HEK293T (cell line): ENCODE measurements around the gene GALNS.

Source experiments
- CTCF ChIA-PET: fragments of 350-600 bp; formaldehyde crosslinking; extraction: SDS; loops from one replicate; lab custom pipeline; 2021; ENCODE audit warnings: antibody characterized with exemption, inconsistent platforms; lab: Yijun Ruan, JAX
- POLR2A ChIA-PET: fragments of 350-600 bp; formaldehyde crosslinking; extraction: SDS; loops from one replicate; lab custom pipeline; 2020; ENCODE audit warnings: antibody characterized with exemption, inconsistent platforms; lab: Yijun Ruan, JAX
- DNase-seq: peaks from one replicate; pipeline ENCODE4 v3.0.0; 2012; ENCODE audit warnings: mixed read lengths; ENCODE audit errors: extremely low spot score
- ARNT ChIP-seq: fragments of 450-650 bp; IDR thresholded peaks from 2 replicates; pipeline ENCODE4 v1.6.1; 2017; ENCODE audit warnings: mild to moderate bottlenecking
- BHLHE40 ChIP-seq: fragments of 450-650 bp; IDR thresholded peaks from 2 replicates; pipeline ENCODE4 v1.6.1; 2016; ENCODE audit warnings: mild to moderate bottlenecking, moderate library complexity, borderline replicate concordance
- CTBP1 ChIP-seq: fragments of 450-650 bp; IDR thresholded peaks from 2 replicates; pipeline ENCODE4 v1.6.1; 2016; ENCODE audit warnings: borderline replicate concordance
- ELF4 ChIP-seq: fragments of 450-650 bp; IDR thresholded peaks from 2 replicates; pipeline ENCODE4 v1.6.1; 2017; ENCODE audit warnings: antibody characterized with exemption
- FOXA1 ChIP-seq: fragments of 450-650 bp; IDR thresholded peaks from 2 replicates; pipeline ENCODE4 v1.6.1; 2016; ENCODE audit warnings: mild to moderate bottlenecking
- FOXK2 ChIP-seq: fragments of 450-650 bp; IDR thresholded peaks from 2 replicates; pipeline ENCODE4 v1.6.1; 2016; ENCODE audit warnings: mild to moderate bottlenecking
- FOXM1 ChIP-seq: fragments of 450-650 bp; IDR thresholded peaks from 2 replicates; pipeline ENCODE4 v1.6.1; 2017; ENCODE audit warnings: mild to moderate bottlenecking, borderline replicate concordance
- HDGF ChIP-seq: fragments of 450-650 bp; IDR thresholded peaks from 2 replicates; pipeline ENCODE4 v1.6.1; 2017; ENCODE audit warnings: antibody characterized with exemption, borderline replicate concordance
- L3MBTL2 ChIP-seq: fragments of 450-650 bp; conservative IDR thresholded peaks from 2 replicates; pipeline ENCODE4 v1.6.1; 2016; ENCODE audit warnings: mild to moderate bottlenecking
- LEF1 ChIP-seq: fragments of 450-650 bp; IDR thresholded peaks from 2 replicates; pipeline ENCODE4 v1.6.1; 2017; ENCODE audit warnings: mild to moderate bottlenecking, borderline replicate concordance
- NFRKB ChIP-seq: fragments of 450-650 bp; IDR thresholded peaks from 2 replicates; pipeline ENCODE4 v1.6.1; 2016; ENCODE audit warnings: mild to moderate bottlenecking, moderate library complexity
- SP1 ChIP-seq: fragments of 450-650 bp; IDR thresholded peaks from 2 replicates; pipeline ENCODE4 v1.6.1; 2017
- SUZ12 ChIP-seq: fragments of 450-650 bp; IDR thresholded peaks from 2 replicates; pipeline ENCODE4 v1.6.1; 2016; ENCODE audit warnings: mild to moderate bottlenecking
- TARDBP ChIP-seq: fragments of 450-650 bp; IDR thresholded peaks from 2 replicates; pipeline ENCODE4 v1.6.1; 2016
- ZNF384 ChIP-seq: fragments of 450-650 bp; IDR thresholded peaks from 2 replicates; pipeline ENCODE4 v1.6.1; 2016
- TF ChIP-seq, protein P1 (sequence below): fragments of 450-650 bp; IDR thresholded peaks from 2 replicates; pipeline ENCODE4 v1.6.1; 2016

The GALNS gene

DNA sequence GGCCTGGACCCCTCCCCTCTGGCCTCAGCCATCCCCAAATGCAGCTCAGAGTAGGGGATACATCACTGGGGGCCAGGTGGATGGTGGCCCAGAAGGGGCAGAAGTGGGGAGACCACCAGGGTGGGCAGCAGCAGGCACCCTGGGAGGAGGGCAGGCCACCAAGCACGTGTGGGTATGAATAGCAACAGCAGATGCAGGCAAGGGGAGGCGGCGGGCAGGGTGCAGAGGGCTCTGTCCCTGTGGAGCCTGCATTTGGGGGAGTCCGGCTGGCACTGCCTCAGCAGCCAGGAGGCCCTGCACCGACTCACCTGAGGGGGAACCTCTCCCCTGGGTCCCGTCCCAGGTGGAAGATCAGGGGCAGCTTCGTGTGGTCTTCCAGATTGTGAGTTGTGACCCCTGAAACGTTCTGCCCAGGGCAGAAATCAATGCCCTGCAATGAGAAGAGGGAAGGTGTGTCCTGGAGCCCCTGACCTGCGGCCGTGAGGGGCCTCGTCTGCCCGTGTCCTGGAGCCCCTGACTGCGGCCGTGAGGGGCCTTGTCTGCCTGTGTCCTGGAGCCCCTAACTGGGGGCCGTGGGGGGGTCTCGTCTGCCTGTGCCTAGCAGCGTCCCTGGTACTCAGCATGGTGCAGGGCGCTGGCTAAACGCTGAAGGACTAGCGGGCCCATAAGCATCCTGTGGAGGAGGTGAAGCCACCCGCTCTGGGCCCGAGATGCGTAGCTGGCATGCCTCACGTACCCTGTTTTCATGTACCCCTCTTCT is 34.3 kb downstream of the GALNS start:
- TF ChIP-seq SP1 (no peak), SUZ12 (no peak), FOXA1 (no peak), CTBP1 (no peak), NFRKB (no peak), FOXK2 (no peak), ZNF384 (no peak), FOXM1 (no peak), ARNT (no peak), TARDBP (no peak), BHLHE40 (no peak), ELF4 (no peak), LEF1 (no peak), HDGF (no peak), L3MBTL2 (no peak)
- TF ChIP-seq, protein P1, sequence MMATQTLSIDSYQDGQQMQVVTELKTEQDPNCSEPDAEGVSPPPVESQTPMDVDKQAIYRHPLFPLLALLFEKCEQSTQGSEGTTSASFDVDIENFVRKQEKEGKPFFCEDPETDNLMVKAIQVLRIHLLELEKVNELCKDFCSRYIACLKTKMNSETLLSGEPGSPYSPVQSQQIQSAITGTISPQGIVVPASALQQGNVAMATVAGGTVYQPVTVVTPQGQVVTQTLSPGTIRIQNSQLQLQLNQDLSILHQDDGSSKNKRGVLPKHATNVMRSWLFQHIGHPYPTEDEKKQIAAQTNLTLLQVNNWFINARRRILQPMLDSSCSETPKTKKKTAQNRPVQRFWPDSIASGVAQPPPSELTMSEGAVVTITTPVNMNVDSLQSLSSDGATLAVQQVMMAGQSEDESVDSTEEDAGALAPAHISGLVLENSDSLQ = no peak
- DNase-seq = no peak
- POLR2A ChIA-PET = interaction anchor here (0.6 kb wide), 1 partner anchor 202 kb away, joined by 3 read pairs; no protein-coding TSS in a partner anchor
- CTCF ChIA-PET = no interaction called here

DNA sequence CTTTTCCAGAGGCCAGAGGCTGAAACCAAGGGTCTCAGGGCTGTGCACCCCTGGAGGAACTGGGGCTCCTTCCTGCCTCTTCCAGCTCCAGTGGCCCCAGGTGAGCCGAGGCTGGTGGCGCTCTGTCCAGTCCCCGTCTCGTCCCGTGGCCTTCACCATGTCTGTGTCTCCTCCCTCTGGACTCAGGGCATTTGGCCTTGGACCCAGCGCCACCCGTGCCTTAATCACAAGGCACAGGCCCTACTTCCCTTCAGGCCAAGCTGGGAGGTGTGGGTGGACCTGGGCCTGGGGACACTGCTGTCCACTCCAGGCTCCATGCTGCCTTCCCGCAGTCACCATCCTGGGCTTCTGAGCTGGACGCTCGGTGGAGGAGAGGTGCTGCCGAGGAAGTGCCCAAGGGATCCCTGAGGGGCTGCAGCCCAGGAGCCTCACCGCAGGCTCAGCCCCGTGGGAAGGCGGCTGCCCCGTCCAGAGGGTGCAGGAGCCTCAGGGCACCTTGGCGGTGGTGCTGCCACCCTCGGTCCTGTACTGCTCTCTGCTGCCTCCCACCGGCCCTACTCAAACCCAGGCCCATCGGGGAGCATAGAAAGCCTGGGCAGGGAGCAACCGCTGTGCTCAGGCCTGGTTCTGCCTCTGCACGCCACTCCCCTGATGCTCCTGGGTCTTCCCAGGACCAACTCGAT is 35.4 kb downstream of the GALNS start:
- no peak for TF ChIP-seq L3MBTL2
- TF ChIP-seq, protein P1 = no peak
- no peak for TF ChIP-seq LEF1
- no peak for TF ChIP-seq ARNT
- no peak for TF ChIP-seq CTBP1
- no peak for TF ChIP-seq TARDBP
- TF ChIP-seq ZNF384 = no peak
- no peak for TF ChIP-seq FOXA1
- TF ChIP-seq FOXM1 = no peak
- DNase-seq = no peak
- CTCF ChIA-PET = no interaction called here
- POLR2A ChIA-PET = no interaction called here

DNA sequence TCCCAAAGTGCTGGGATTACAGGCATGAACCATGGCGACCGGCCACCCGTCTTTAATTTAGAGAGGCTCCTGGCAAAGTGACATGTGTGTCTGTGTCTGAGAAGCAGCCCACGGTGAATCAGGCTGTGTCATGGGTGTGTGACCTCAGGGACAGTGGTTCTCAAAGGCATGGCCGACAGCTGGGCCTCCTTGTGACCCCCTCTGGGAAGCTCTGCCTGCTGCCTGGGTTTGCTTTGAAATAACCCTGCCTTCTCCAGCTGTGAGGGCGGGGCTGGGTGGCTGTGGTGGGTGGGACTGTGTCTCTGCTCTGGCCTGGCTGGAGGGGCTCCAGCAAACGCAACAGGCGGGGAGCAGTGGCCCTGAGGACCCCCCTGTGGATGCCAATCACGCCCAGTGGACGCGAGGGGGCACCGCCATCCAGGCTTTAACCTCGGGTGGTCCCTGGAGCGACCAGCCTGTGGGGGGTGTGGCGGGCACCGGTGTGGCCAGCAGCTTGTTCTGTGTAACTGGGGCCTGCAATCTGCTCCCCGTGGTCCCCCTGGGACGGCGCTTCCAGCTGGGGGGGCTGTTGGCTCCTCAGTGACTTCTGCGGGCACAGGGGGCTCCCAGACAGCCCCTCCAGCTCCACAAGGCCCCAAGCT is 36.2 kb downstream of the GALNS start:
- ChIA-PET POLR2A (no interaction called here), CTCF (no interaction called here)
- TF ChIP-seq FOXA1 = no peak
- no peak for DNase-seq

DNA sequence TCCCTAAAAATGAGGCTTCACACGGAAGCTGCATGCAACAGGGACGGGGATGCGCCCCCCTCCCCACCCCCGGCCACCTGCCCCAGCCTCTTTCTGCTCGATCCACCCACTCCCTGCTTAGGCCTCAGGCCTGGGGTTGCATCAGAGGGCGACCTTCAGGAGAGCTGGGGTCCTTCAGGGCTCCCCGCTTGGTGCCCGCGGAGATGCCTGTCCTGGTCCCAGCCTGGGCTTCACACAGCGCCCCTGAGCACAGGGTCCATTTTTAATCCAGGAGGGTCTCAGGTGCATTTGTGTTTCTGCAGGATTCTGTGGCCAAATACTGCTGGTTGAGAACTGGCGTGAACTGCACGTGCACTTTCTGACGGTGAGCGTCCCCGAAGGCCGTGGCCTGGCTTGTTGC is 37.6 kb downstream of the GALNS start:
- POLR2A ChIA-PET = no interaction called here
- TF ChIP-seq NFRKB = no peak
- TF ChIP-seq ZNF384 = no peak
- no peak for TF ChIP-seq ARNT
- no peak for TF ChIP-seq FOXM1
- TF ChIP-seq ELF4 = no peak
- no peak for TF ChIP-seq CTBP1
- no peak for DNase-seq
- CTCF ChIA-PET = no interaction called here

DNA sequence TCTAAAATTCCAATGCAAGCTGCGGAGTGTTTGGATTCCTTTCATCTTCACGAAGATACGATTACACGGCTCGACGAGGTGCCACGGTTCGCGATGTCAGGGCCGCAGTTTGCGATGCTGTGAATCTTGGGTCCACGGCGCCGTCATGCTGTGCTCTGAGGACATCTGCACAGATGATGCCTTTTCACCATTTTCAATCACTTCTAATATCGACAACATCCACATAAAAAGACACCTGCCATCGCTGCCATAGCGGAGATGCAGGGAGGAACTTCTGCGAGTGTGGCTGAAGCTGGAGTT is 38.2 kb downstream of the GALNS start:
- no peak for TF ChIP-seq ELF4
- TF ChIP-seq TARDBP = no peak
- no peak for TF ChIP-seq SUZ12
- TF ChIP-seq FOXA1 = no peak
- TF ChIP-seq HDGF = no peak
- no peak for TF ChIP-seq LEF1
- no peak for TF ChIP-seq L3MBTL2
- TF ChIP-seq SP1 = no peak
- TF ChIP-seq FOXK2 = no peak
- TF ChIP-seq ARNT = no peak
- TF ChIP-seq, protein P1 = no peak
- no peak for TF ChIP-seq CTBP1
- no peak for TF ChIP-seq ZNF384
- TF ChIP-seq FOXM1 = no peak
- no peak for TF ChIP-seq BHLHE40
- no peak for TF ChIP-seq NFRKB
- POLR2A ChIA-PET = no interaction called here
- CTCF ChIA-PET = no interaction called here
- DNase-seq = no peak

DNA sequence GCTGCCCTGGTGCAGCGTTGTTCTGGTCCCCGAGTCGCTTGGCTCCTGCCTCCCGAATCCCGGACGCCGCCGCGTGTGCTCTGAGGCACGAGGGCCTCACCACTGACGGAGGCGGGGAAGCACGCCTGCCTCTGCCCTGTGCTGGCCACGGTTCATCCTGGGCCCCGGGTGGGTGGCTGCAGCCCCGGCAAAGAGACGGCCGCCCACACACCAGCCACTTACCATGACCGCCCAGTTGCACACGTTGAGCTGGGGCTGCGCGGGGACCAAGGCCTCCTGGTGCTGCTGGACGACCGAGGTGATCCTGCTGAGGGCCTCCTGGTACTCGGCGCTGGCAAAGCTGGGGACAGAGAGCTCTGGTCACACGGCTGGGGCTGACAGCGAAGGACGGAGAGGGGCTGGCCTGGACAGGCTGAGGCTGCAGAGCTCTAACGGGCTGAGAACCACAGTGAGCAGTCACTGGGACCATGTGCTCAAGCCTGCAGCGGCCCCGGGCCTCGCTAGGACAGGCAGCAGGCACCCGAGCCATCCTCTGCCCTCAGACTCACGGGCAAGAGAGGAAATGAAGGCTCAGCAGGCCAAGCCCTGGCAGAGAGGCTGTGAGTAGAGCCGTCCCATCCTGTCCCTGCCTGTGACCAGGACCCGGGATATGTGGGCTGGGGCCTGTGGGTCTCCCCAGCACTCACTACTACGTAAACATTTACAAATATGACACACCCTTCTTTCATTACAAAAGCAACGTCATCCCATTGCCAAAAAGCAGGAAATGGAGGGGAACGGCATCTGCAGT is 38.8 kb downstream of the GALNS start:
- ChIA-PET CTCF (no interaction called here), POLR2A (no interaction called here)
- no peak for DNase-seq
- TF ChIP-seq LEF1 (no peak), SP1 (no peak), CTBP1 (no peak), SUZ12 (no peak), FOXA1 (no peak), NFRKB (no peak)
